Bronchial epithelial cell (primary cell): ENCODE measurements around the gene ADAMTS17. TPM values are rescaled to one million over a fixed set of nuclear protein-coding genes. Genes with fewer than 3 reads are reported as not detected.

Experiments
- DNase-seq: peaks from one replicate; pipeline ENCODE4 v3.0.0-alpha.2; 2010; ENCODE audit warnings: low read depth
- FAIRE-seq: peaks from 2 replicates; lab custom pipeline; 2011; peaks lifted over from hg19 to GRCh38; lab: Jason Lieb, UNC
- H3K27me3 ChIP-seq: 2 replicates; pipeline ENCODE4 v1.5.1; 2011; ENCODE audit warnings: low read length; ENCODE audit not compliant: control insufficient read depth, insufficient read depth
- H3K36me3 ChIP-seq: 2 replicates; pipeline ENCODE4 v1.5.1; 2011; ENCODE audit warnings: low read length; ENCODE audit not compliant: control insufficient read depth, insufficient read depth
- H3K4me3 ChIP-seq: 2 replicates; pipeline ENCODE4 v1.5.1; 2011; ENCODE audit warnings: mild to moderate bottlenecking, low read depth, low read length, control low read depth
- total RNA-seq: library from RNA; depleted of rRNA; stranded (reverse); fragments of >200 nt; gene quantifications from 2 replicates; pipeline ENCODE4 v1.2.1, GENCODE V29; 2014
- TF ChIP-seq, protein P1 (sequence below): IDR thresholded peaks from 2 replicates; pipeline ENCODE4 v1.5.1; 2011; ENCODE audit warnings: mild to moderate bottlenecking, moderate library complexity, low read length, control low read depth, inconsistent platforms; ENCODE audit not compliant: insufficient read depth, severe bottlenecking

The ADAMTS17 gene
- total RNA-seq, 1 donor from 2014 or later = 1.1 TPM

DNA sequence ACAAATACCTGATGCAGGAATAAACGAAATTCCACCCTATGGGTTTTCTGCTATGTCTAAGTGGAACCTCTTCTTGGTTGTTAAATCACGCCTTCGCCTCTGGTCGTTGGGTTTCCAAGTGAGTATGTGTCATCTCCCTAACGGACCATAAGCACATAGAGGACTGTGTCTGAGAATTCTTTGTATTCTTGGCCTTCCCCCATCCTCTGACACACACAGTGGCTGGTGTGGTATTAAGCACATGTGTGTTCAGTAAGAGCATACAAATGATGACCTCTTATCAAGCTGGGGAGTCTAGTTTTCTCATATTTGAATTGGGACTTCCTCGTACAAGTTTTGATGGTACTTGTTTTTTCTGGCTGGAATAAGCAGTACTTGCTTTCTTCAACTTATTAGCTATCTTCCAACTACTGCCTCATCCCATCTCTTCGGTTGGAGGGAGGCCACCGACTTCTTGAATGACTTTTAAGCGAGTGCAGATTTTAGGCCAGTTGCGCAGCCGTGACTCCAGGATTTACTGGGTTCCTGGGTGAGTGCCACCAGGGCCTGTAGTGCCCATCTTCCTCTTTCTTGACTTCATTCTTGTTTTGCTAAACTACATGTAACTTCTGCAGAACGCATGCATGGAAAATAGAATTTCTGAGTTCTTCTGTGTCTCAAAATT is 240.2 kb downstream of the ADAMTS17 start:
- Histone ChIP-seq H3K36me3 (no peaks in the 10 kb centered on the region), H3K4me3 (no peak overlapping the region), H3K27me3 (peaks cover 3% of the 10 kb centered on the region)
- no peak for FAIRE-seq
- DNase-seq = no peak
- TF ChIP-seq, protein P1, sequence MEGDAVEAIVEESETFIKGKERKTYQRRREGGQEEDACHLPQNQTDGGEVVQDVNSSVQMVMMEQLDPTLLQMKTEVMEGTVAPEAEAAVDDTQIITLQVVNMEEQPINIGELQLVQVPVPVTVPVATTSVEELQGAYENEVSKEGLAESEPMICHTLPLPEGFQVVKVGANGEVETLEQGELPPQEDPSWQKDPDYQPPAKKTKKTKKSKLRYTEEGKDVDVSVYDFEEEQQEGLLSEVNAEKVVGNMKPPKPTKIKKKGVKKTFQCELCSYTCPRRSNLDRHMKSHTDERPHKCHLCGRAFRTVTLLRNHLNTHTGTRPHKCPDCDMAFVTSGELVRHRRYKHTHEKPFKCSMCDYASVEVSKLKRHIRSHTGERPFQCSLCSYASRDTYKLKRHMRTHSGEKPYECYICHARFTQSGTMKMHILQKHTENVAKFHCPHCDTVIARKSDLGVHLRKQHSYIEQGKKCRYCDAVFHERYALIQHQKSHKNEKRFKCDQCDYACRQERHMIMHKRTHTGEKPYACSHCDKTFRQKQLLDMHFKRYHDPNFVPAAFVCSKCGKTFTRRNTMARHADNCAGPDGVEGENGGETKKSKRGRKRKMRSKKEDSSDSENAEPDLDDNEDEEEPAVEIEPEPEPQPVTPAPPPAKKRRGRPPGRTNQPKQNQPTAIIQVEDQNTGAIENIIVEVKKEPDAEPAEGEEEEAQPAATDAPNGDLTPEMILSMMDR = no peak

DNA sequence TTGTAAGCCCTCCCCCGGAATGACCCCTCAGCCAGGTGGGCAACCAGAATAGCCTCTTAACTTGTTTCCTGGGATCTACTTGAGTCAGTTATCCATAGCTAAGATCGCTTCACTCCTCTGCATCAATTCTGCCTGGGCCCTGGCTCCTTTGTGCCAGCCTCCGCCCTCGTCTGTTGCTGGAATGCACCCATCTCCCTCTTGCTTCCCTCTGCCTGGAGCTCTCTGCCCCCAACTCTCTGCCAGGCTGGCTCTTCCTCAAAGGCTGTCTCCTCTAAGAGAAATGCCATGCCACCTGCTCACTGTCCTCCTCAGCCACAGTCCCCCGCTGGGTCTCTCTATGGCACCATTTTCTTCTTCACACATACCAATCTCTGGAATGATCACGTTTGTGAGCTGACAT is 240.8 kb downstream of the ADAMTS17 start:
- no peak for DNase-seq
- TF ChIP-seq, protein P1 = no peak
- Histone ChIP-seq H3K36me3 (no peaks in the 10 kb centered on the region), H3K27me3 (peaks cover 3% of the 10 kb centered on the region), H3K4me3 (no peak overlapping the region)
- no peak for FAIRE-seq

DNA sequence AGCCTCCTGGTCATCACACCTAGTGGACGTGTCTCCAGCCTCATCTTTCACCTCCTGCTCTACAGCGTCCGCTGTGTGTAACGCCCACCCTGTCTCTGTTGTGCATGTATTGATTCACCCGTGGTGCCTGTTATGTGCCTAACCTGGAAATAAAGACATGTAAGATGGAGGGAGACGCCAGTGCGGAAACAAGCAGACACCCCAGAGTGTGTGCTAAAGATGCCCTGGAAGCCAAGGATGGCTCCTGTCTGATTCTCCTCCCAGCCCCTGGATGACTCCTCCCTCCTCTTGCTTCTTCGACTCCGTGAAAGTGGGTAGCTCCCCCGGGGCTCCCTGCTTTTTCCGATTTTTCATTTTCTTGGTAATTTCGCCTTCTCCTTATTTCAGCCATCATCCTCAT is 241.8 kb downstream of the ADAMTS17 start:
- H3K36me3 ChIP-seq = no peaks in the 10 kb centered on the region
- DNase-seq (no peak), FAIRE-seq (no peak)
- peaks cover 3% of the 10 kb centered on the region for H3K27me3 ChIP-seq
- TF ChIP-seq, protein P1 = no peak
- H3K4me3 ChIP-seq = no peak overlapping the region

- Histone ChIP-seq H3K36me3 (no peaks in the 10 kb centered on the region), H3K27me3 (peaks cover 3% of the 10 kb centered on the region), H3K4me3 (no peak overlapping the region)
- no peak for DNase-seq
- TF ChIP-seq, protein P1 = no peak
- FAIRE-seq = peak; percentile 75
Measured at GRCh38 chr15:100098705-100099104, 243.1 kb downstream of the ADAMTS17 start.

DNA sequence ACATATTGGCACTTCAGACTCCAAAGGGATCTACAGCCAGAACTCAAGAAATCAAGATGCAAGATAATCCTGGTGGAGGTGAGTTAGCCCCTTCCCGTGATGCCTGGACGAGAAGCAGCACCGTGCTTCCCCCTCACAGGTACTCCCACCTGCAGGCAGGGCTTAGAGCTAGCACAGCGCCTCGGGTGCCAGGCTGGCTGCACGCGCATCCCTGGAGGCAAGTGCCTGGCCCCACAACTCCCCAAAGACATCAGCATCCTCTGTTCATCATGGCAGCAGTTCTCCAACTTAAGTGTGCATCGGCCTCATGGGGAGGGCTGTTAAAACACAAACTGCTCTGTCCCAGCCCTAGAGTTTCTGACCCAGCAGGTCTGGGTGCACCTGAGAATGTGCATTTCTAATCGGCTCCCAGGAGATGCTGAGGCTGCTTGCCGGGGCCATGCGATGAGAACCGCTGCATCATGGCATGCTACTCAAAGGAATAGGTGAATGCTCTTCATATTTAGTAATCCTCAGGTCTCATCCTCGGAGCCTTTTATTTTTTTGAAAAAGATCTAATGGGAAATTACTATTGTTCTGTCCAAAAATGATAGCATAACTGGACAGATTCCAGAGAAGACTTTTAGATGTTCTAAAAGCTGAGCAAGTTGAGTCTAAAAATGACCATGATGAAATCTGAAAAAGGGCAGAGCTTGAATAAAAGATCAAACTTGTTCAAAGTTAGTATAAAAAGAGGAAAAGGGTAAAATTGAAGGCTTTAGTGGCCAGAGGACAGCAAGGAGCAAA is 244.2 kb downstream of the ADAMTS17 start:
- H3K27me3 ChIP-seq = peaks cover 3% of the 10 kb centered on the region
- FAIRE-seq (no peak), DNase-seq (no peak)
- no peak overlapping the region for H3K4me3 ChIP-seq
- TF ChIP-seq, protein P1 = no peak
- H3K36me3 ChIP-seq = no peaks in the 10 kb centered on the region
